ENCODE measurements around the gene AGTPBP1. TPM values are rescaled to one million over a fixed set of nuclear protein-coding genes. Genes with fewer than 3 reads are reported as not detected.

The AGTPBP1 gene
- polyA plus RNA-seq, 1 of the 3 experiments (the other 2 are of a cell fraction), result 3.8 TPM

DNA sequence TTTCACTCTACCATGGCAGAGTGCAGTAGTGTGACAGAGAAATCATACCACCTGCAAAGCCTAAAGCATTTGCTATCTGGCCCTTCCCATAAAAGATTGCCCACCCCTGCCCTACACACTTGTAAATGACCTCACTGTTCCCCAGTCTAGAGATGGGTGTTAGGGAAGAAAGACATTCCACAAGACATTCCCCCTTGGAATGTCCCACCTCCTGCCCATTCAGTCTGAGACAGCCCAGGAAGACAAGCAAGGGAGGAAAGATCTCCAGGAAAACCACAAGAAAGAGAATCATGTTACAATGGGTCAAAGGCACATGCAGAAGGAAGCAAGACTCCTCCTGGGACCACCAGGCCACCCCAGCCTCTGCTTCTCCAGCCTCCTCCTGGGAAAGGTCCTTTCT, 230.0 kb downstream of the AGTPBP1 start:
- Histone ChIP-seq H3K79me2 (ENCODE audit: insufficient read depth) (no peaks in the 10 kb centered on the region), H4K20me1 (ENCODE audit: insufficient read depth) (no peaks in the 10 kb centered on the region), H3K36me3 (replicated peaks in 1 of 2; ENCODE audit: control insufficient read depth in 1 of 2, insufficient read depth in 2 of 2, low read length in 1 of 2) (no peaks in the 10 kb centered on the region), H3K27ac (ENCODE audit: low read depth in 2 of 2, low read length in 1 of 2) (no peak overlapping the region; a peak in 1 of 4 replicates), H3K9me2 (no peaks in the 10 kb centered on the region), H3F3A (replicated peaks; ENCODE audit: insufficient read depth) (no peaks in the 10 kb centered on the region), H3K27me3 (ENCODE audit: insufficient read depth) (no peaks in the 10 kb centered on the region), H3K9ac (no peak overlapping the region), H3K9me3 (no peaks in the 10 kb centered on the region), H3K4me2 (no peak overlapping the region), H3K4me3 (ENCODE audit: low read depth in 2 of 2, low read length in 1 of 2) (no peak overlapping the region), H3K4me1 (ENCODE audit: control insufficient read depth in 1 of 2, insufficient read depth in 2 of 2, low read depth in 1 of 2, low read length in 1 of 2) (peaks cover 0 to 22% of the 10 kb centered on the region in 2 experiments; a peak in 1 of 4 replicates), H2AFZ (ENCODE audit: low read depth) (no peak overlapping the region)
- no peak for TF ChIP-seq RXRA (IDR thresholded peaks at IDR 0.05; ENCODE audit: borderline replicate concordance, low read depth)
- no peak for TF ChIP-seq FOXM1 (IDR thresholded peaks at IDR 0.05; ENCODE audit: low read depth)
- TF ChIP-seq TCF12 (IDR thresholded peaks at IDR 0.05), result no peak
- TF ChIP-seq GATA2 (CRISPR knock-in tag; IDR thresholded peaks at IDR 0.05), result no peak
- TF ChIP-seq, protein P1, sequence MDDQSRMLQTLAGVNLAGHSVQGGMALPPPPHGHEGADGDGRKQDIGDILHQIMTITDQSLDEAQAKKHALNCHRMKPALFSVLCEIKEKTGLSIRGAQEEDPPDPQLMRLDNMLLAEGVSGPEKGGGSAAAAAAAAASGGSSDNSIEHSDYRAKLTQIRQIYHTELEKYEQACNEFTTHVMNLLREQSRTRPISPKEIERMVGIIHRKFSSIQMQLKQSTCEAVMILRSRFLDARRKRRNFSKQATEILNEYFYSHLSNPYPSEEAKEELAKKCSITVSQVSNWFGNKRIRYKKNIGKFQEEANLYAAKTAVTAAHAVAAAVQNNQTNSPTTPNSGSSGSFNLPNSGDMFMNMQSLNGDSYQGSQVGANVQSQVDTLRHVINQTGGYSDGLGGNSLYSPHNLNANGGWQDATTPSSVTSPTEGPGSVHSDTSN (IDR thresholded peaks at IDR 0.05), result no peak
- no peak for TF ChIP-seq POLR2AphosphoS5 (IDR thresholded peaks at IDR 0.05; ENCODE audit: low read depth, low read length)
- TF ChIP-seq GABPA (IDR thresholded peaks at IDR 0.05; ENCODE audit: low read depth), result no peak
- TF ChIP-seq EZH2phosphoT487 (IDR thresholded peaks at IDR 0.05; ENCODE audit: borderline replicate concordance, low read depth), result no peak
- no peak for TF ChIP-seq EP300 (IDR thresholded peaks at IDR 0.05; ENCODE audit: borderline replicate concordance in 1 of 2, low read depth in 1 of 2, low read length in 1 of 2)
- no peak for TF ChIP-seq CTCF (IDR thresholded peaks at IDR 0.05)
- TF ChIP-seq SMC3 (IDR thresholded peaks at IDR 0.05; ENCODE audit: low read depth, low read length), result no peak
- TF ChIP-seq ELF1 (IDR thresholded peaks at IDR 0.05), result no peak
- TF ChIP-seq USF1 (IDR thresholded peaks at IDR 0.05; ENCODE audit: borderline replicate concordance, low read depth), result no peak
- TF ChIP-seq, protein P2, sequence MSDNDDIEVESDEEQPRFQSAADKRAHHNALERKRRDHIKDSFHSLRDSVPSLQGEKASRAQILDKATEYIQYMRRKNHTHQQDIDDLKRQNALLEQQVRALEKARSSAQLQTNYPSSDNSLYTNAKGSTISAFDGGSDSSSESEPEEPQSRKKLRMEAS (IDR thresholded peaks at IDR 0.05; ENCODE audit: low read depth), result no peak
- no peak for TF ChIP-seq JUND (IDR thresholded peaks at IDR 0.05)
- no peak for TF ChIP-seq TAF1 (IDR thresholded peaks at IDR 0.05; ENCODE audit: borderline replicate concordance, low read depth, low read length)
- no peak for TF ChIP-seq CHD2 (IDR thresholded peaks at IDR 0.05; ENCODE audit: low read length, partially characterized antibody)
- POLR2A ChIA-PET, result no interaction called here
- DNase-seq, result no peak
- CTCF ChIA-PET, result interaction anchor here (1.3 to 1.6 kb wide), 2 partner anchors 14 to 99 kb away, joined by 3 to 10 read pairs; no protein-coding TSS in a partner anchor

Measured in SK-N-SH (cell line).